ENCODE data around the gene OR2H1.
"Not testable (repeated sequence)": the region's sequence is repeated elsewhere in the genome, so short reads cannot be mapped to it uniquely, and the experiment has no call there.

The OR2H1 gene

DNA sequence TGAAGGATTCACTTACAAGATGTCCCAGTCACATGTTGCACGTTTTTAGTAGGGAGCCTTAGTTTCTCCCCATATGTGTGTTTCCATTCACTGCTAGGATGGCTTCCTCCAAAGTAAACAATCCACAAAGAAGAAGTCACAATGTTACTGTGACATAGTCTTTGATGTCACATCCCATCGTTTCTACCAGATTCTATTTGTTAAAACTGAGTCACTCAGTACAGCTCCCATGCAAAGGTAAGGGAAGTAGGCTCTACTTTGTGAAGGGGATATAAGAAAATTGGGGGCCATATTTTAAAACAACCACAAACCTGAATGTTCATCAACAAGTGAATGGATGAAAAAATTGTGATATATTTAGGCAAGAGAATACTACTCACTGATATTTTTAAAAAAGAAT is at the start of gene OR2H1, which contains the start of gene OR11A1:
TSS of gene OR2H1 (plus strand) at position 185 of the 400 bp plus-strand sequence. CDS start 4,615 bp downstream, outside the sequence.
TSS of gene OR11A1 (minus strand) at position 101 of the 400 bp plus-strand sequence. CDS start 29,430 bp downstream, outside the sequence.
- no peak for DNase-seq

DNA sequence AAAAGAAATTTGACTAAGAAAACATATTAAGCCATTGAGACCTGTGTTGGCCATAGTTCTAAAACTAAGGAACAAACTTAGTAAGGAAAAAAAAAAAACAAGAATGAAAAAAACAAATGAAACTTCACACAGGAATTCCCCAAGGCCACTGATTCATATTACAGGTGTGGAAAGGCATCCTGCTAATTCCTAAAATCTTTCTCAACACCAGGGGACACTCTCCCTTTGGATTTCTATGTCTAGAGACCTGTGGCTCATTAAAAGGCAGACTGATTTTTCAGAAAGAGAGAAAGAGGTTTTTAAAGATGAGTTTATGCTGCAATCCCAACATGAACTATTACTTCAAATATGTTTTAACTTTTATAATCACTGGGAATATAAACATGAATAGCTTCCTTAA is 42.4 kb upstream of the OR2H1 start, which contains the start of gene OR12D1:
TSS of gene OR12D1 (plus strand) at position 341 of the 400 bp plus-strand sequence.
- DNase-seq: no peak

DNA sequence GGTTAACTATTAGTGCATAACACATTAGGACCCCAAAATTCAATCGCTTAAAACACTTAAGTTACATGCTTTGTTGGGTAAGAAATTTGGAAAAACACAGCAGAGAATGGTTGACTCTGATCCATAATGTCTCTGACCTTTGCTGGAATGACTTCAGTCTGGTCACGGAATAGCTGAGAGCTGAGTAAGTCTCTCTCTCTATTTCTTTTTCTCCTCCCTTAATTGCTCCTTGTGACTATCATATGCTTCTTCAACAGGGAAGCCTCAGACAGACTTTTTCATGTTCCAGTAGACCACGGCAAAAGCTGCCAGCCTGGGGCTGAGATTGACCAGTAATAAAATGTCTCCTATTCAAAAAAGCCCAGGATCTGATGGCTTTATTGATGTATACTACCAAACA is 37.4 kb upstream of the OR2H1 start:
- DNase-seq: no peak

DNA sequence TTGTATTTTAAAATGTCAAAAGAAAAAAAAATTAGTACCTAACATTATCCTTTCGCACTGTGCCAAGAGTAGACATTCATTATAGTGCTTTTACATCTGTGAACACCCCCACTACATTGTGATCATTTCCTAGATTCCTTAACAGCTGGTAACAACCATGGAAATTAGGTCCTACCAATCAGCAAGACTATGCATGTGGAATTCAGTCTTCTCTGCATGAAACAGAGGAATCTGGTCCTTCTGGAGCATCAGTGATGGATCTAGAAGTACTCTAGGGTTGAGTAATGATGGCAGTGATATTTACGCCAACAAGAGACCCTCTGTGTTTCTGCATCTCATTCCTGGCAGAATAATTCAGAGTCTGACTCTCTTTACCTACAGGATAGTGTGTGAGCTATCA is 32.8 kb upstream of the OR2H1 start:
- DNase-seq: no peak

DNA sequence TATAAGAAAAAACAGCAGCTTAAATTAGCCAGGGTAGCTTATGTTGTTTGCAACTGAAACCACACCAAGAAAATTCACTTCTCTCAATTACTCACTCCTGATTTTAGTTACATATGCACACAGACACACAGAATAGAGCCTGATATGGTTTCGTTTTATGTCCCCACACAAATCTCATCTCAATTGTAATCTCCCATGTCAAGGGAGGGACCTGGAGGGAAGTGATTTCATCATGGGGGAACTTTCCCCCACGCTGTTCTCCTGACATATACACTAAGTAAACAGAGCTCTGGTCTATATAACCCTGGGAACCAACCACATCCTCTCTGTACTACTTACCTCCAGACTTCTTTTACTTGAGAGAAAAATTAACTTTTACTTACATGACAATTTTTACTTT is 32.4 kb upstream of the OR2H1 start:
- DNase-seq: no peak

DNA sequence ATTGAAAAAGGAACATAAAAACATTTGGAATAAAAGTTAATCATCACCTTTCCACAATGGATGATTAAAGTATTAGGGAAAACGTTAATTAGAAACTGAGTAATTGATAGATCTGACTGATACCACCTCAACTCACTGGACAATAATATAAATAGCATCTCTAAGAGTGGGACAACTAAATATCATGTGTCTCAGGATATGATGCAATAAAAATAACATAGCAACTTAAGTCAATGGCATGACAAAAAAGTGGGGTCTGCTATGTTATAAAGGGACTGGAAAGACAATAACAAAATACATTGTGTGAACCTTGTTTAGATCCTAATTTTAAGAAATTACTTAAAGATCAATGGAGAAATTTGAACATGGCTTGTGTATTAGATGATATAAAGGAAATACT is 31.9 kb upstream of the OR2H1 start:
- no peak for DNase-seq

DNA sequence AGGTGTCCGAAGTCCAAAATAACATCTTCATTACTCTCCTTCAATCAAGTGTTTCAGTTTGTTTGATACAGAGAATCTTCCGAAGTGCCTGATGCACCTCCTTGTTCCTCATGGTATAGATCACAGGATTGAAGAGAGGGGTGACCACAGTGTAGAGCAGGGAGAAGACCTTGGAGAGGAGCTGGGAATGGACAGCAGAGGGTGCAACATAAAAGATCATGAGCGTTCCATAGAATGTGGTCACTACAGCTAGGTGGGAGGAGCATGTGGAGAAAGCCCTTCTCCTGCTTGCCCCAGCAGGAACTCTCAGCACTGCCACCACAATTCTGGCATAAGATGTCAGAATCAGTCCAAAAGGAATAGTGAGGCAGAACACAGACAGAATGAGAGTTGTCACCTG is 30.3 kb upstream of the OR2H1 start:
- no peak for DNase-seq

DNA sequence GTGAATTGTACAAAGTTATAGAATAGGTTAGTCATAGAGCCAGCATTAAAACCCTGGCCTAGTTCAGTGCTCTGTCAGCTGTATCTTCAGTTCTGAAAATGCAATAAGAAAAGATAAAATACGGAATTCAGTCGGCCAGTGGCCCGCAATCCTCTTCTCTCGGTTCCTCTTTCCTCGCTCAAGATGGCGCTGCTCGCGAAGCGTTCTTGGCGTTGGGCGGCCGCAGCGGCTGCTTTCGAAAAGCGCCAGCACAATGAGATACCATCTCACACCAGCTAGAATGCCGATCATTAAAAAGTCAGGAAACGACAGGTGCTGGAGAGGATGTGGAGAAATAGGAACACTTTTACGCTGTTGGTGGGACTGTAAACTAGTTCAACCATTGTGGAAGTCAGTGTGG is 20.2 kb upstream of the OR2H1 start:
- not testable (repeated sequence) for DNase-seq

DNA sequence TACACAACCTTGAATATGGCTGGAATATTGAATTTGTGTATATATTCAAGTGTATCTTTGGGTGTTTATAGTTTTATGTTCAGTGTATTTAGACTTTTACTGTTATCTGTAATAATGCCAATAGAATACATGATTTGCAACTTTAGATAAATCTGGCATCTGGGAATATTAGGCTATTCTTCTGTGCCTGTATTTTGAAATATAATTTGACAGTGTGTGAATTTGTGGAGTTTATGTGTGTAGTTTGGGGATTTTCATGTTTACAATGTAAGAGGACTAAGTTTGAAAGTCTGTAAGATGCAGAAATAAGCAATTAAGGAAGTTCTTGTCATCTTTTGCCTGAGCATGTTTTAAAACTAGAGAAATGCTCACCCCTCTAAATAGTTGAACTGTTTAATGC is 17.9 kb upstream of the OR2H1 start, which contains the start of gene OR10C1:
TSS of gene OR10C1 (plus strand) at position 301 of the 400 bp plus-strand sequence. CDS start 710 bp downstream, outside the sequence.
- no peak for DNase-seq

DNA sequence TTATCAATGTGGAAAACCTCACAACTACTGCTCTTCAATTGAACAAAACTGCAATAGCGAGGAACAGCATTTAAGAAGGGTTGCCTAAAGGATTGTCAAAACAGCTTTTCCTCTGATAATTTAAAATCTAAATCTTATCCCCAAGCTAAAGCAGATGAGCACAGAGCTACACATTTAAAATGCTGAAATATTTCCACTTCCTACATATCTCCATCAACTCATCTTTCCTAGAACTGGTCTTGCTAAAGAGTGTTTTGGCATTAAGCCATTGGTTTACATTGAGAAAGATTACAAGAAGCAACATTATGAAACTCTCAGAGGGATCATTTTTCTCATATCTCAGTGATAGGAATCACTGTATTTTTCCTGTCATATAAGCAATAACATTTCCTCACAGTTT is 14.2 kb upstream of the OR2H1 start:
- DNase-seq: no peak

DNA sequence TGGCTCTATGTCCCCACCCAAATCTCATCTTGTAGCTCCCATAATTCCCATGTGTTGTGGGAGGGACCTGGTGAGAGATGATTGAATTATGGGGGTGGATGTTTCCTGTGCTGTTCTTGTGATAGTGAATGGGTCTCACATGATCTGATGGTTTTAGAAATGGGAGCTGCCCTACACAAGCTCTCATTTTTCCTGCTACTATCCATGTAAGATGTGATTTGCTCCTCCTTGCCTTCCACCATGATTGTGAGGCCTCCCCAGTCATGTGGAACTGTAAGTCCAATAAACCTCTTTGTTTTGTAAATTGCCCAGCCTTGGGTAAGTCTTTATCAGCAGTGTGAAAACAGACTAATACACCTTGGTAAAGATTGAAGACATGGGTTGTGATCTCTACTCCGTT is 12.9 kb upstream of the OR2H1 start:
- DNase-seq: not testable (repeated sequence)

DNA sequence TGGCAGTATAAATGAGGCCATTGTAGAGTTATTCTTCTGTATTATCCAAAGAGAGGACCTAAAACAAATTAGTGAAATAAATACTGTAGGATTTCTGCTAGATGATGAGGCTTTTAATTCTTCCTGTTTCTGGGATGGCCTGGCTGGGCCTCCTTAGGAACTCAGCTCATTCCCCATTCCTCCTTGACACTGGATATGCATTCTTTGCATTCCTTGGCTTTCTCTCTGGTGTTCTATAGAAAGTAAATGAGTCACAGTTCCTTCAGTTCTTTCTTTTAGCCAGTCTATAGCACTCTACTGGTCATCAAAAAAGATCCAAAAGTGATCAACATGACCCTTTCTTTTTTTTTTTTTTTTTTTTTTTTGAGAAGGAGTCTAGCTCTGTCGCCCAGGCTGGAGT is 9.3 kb upstream of the OR2H1 start:
- no peak for DNase-seq

DNA sequence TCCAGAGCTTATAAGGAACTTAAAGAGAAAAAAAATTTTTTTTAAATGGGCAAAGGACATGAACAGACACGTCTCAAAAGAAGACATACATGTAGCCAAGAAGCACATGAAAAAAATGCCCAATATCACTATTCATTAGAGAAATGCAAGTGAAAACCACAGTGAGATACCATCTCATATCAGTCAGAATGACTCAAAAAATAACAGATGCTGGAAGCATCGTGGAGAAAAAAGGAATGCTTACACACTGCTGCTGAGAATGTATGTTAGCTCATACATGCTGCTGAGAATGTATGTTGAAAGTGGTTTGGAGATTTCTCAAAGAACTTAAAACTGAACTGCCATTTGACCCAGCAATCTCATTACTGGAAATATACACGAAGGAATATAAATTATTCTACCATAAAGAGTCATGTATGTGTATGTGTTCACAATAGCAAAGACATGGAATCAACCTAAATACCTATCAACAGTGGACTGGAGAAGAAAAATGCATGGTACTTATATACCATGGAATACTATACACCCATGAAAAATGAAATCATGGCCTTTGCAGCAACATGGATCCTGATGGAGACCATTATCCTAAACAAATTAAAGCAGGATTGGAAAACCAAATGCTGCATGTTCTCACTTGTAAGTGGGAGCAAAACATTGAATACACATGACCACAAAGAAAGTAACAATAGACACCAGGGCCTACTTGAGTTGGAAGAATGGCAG is 5.3 kb upstream of the OR2H1 start:
- no peak for DNase-seq

DNA sequence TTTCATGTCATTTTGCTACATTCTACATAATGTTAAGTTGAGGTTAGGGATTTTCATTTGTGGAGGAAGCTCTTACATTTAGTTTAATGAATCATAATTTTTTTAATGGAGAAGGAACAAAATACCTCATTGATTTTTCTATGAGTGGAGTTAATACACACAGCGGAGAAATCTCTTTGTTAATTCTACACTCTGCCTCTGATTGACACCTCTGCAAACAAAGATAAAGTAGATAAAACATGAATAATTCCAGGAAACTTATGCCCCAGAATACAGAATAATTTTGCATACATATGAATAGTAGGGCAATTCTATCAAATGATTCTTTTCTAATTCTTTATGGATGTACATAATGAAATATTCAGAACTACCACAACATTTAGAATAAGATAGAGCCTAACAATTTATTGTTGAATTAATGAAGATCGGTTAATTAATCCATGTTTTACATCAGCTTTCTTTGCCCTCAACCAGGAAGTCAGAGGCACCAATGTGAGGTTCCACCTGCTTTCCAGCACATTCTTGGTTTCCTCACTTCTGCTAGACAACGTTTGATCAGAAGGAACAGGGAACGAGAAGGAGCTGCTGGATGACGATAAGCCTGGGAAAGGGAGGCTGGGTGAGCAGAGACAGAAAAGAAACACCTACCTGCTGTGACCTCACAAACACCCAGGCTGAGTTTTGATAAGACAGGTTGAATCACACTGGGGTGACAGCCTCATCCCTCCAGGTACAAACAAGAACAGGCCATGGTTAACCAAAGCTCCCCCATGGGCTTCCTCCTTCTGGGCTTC is 4.3 kb downstream of the OR2H1 start:
- no peak for DNase-seq

DNA sequence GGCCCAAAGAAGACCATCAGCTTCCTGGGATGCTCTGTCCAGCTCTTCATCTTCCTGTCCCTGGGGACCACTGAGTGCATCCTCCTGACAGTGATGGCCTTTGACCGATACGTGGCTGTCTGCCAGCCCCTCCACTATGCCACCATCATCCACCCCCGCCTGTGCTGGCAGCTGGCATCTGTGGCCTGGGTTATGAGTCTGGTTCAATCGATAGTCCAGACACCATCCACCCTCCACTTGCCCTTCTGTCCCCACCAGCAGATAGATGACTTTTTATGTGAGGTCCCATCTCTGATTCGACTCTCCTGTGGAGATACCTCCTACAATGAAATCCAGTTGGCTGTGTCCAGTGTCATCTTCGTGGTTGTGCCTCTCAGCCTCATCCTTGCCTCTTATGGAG is 5.1 kb downstream of the OR2H1 start:
- no peak for DNase-seq

DNA sequence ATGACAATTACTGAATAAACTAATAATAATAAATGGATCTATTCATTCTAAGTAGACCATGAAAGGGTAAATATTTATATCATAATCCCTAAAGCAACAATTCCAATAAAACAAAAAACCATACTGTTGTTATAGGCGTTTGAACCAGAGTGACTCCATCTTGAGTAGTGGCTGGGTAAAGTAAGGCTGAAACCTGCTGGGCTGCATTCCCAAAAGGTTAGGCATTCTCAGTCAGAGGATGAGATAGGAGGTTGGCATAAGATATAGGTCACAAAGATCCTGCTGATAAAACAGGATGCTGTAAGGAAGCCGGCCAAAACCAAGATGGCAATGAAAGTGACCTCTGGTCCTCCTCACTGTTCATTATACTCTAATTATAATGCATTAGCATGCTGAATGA is 8.3 kb downstream of the OR2H1 start:
- no peak for DNase-seq

DNA sequence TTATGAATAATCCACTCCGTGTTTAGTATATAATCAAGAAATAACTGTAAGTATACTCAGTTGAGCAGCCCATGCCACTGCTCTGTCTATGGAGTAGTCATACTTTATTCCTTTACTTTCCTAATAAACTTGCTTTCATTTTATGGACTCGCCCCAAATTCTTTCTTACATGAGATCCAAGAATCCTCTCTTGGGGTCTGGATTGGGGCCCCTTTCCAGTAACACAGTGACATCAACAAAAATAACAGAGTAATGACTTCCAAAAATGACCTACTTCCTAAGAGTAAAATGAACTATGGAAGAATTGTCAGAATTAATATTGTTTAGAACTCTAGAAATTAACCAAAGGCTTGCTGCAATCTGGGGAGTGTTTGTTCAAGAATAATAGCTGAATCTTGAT is 8.8 kb downstream of the OR2H1 start:
- DNase-seq: no peak

DNA sequence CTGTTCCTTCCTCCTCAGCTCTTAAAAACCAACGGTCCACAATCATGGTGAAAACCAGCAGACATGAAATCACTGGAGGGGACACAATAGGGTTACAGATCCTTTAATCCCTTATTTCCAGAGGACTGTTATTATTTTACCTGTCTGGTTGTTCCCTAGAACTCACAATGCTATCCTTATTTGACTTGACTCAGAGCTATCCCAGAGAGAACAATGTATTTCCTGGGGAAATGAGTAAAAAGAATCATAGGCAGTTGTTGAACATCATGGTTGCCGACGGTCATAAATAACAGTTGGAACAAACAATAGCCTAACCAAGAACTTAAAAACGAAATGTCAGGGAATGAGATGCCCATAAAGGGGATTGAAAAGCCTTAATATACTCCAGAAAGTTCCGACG is 9.3 kb downstream of the OR2H1 start:
- no peak for DNase-seq

DNA sequence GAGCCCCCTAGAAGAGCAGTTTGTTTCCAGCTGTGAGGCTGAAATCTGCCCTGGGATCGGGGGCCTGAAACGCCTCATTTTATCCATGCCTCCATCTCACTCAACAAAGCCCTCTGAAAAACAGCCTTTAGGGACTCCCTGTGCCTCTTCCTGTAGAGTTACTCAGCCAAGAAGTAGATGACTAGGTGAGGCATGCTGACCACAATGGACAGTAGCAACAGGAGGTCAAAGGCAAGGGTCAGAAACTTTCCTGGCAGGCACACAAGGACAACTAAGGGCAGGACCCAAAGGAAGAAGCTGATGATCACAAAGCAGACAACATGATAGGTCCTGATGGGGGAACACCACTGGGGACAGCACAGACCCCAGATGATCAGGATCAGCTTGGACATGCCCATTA is 18.0 kb downstream of the OR2H1 start:
- DNase-seq: no peak

DNA sequence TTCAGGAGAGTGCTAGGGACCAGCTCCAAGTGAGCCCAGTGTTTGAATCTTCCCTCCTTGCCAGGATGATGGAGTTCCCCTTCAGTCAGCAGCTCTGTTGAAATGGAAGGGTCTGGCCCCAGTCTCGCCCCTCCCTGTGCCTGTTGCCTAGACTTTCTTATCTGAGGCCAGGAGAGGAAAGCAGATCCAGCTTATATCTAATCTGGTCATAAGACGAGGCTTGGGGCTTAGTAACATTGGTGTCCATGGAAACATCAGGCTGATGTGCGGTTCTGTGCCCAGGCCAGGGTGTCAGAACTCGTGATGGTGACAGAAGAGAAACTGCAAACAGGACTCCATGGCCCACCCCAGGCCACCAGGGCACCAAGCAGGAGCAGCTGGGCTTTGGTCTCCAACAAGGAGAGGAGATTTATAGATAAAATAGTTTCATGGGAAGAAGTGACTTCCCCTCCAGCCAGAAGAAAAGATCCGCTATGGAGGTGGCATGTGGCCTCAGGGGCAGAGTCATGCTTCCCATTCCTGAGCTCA is 21.0 kb downstream of the OR2H1 start:
- DNase-seq: no peak

DNA sequence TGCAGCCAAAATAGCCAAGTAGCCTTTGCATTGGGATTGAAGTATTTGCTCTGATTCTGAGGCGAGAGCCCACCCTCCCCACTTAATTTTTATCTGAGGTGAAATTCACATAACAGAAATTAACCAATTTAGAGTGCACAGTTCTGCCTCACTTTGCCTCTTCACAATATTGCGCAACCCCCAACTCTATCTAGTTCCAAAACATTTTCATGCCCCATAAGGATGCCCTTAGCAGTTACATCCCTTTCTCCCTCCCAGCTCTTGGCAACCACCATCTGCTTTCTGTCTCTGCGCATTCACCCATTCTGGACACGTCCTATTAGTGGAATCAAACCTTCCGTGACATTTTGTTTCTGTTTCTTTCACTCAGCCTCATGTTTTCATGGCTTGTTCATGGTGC is 21.8 kb downstream of the OR2H1 start:
- DNase-seq: no peak

DNA sequence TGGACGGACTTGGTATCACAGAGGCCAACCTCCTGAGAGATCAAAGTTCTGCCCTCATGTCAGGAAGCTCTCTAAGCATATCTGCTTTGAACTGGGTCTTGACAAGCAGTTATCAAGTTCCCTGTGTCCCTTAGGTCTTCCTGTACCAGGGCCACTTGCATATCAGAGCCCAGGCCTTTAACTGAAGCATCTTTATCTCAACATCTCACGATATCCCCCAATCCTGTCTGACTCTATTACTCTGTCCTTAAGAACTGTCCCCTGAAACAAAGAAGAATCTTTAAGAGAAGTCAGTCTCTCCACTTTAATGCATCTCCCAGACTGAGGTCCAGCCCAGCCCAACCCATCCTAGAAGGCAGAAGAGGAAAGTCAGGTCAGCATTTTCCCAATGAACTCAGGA is 22.6 kb downstream of the OR2H1 start:
- DNase-seq: no peak

DNA sequence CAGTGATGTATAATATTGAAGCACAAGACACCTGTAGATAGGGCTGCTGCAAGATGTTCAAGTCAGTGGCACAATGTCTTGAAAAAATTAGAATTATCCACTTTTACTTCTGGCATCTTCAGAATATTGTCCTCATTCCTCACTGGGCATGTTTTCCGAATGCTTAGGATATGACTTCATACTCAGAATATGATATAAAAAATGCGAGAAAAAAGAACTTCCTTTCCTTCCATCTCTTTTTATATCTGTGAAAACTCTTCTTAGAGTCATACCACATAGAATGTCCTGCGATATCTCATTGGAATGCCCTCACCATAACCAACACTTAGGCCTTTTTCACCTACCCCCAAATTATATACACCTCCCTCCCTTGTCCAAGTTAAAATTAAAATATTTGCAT is 26.2 kb downstream of the OR2H1 start:
- no peak for DNase-seq

DNA sequence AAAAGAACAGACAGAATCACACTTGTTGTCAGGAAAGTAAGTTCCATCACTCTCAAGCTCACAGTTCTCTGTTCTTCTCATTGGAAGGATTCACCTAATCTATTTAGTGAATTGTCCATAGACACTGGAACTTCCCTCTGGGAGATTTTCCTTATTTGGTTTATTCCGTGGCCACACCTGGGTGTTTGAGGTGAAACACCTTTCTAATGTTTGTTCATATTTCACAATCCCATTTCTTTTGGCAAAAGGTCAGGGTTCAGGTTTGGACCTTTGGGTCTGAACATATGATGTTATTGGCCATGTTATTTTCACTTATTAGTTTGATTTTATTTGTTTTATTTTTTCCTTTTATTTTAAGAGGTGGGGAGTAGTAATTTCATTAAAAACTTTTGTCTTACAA is 26.8 kb downstream of the OR2H1 start:
- DNase-seq: no peak
